ENCODE measurements around the gene CDC45.

The CDC45 gene

DNA sequence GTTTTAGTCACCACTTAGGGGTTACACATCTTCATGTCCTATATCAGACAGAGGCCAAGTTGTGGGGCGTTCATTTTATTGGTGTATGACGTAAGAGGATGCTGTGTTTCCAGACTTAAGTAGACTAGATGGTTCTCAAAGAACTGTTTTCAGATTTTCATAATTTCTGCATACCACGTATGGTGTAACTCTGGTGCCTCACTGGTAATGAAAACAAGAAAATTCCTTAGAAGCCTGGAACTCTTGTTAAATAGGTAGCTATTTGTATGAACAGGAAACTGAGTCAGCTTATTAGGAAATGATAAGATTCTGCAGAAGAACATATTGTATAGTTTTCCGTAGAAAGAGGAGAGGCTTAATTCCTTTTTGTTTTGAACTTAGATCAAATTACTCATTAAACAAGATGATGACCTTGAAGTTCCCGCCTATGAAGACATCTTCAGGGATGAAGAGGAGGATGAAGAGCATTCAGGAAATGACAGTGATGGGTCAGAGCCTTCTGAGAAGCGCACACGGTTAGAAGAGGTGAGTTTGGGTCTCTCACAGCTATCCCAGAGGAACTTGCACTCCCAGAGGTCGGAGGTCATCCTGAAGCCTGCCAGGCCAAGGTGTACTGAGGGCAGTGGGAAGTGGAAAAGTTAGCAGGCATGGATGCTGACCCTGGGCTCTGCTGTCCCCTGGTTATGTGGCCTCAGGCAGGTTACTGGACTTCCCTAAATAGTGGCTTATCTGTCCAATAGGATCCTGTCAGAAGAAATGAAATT is 3.9 kb downstream of the CDC45 start:
- peak; percentile 56 for DNase-seq (ENCODE audit: low read depth, low spot score)
- in situ Hi-C loops (cut with HindIII; ENCODE audit: low sequenced_read_pairs) = no loop called here
- no peak for TF ChIP-seq CTCF (IDR thresholded peaks at IDR 0.05; ENCODE audit: low read depth, low read length)
- no peak overlapping the region for H3K4me3 ChIP-seq (ENCODE audit: low read depth, low read length)

DNA sequence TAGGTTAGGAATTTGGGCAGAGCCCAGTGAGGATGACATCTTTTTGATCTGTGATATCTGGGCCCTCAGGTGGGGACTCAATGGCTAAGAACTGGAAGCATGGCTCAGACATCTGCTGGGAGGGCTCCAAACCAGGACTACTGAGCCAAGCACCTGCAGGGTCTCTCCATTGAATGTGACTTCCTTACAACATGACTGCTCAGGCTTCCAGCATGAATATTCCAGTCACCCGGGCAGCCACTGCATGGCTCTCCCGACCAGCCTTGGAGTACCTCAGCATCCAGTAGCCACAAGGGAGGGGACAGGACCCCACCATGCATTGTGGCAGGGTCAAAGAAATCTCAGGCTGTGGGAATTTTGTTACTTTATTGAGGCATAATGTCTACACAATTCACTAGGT is 8.6 kb downstream of the CDC45 start:
- in situ Hi-C loops (cut with HindIII; ENCODE audit: low sequenced_read_pairs) = no loop called here
- no peak overlapping the region for H3K4me3 ChIP-seq (ENCODE audit: low read depth, low read length)
- TF ChIP-seq CTCF (IDR thresholded peaks at IDR 0.05; ENCODE audit: low read depth, low read length) = no peak
- no peak for DNase-seq (ENCODE audit: low read depth, low spot score)

DNA sequence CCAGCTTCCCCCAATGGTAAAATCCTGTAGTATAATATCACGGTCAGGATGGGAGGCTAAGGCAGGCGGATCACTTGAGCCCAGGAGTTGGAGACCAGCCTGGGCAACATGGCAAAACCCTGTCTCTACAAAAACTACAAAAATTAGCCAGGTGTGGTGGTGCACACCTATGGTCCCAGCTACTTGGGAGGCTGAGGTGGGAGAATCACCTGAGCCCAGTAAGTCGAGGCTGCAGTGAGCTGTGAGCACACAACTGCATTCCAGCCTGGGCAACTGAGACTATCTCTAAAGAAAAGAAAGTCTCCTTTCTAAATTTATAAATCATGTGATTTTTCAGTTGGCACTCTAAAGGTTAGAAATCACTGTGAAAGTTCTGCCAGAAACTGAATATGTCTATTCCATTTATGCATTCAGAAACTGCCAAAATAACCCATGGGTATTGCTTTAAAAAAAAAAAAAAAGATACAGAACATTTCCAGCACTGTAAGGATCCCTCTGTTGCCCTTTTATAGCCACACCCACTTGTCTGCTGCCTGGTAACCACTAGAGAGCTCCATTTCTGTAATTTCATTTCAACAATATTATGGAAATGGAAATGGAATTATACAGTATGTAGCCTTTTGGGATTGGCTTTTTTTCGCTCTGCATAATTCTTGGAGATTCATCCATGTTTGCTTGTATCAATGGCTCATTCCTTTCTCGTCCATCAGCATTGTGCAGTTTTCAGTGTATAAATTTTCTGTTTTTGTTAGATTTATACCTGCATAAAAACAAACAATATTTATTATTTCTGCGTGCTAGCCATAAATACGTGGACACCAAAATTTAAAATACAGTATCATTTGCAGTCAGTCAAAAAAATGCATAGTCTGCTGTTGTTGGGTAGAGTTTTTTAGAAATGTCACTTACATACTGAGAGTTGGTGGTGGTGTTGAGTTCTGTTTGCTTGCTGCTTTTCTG is 9.4 kb downstream of the CDC45 start:
- no peak overlapping the region for H3K4me3 ChIP-seq (ENCODE audit: low read depth, low read length)
- in situ Hi-C loops (cut with HindIII; ENCODE audit: low sequenced_read_pairs) = no loop called here
- TF ChIP-seq CTCF (IDR thresholded peaks at IDR 0.05; ENCODE audit: low read depth, low read length) = peak; percentile 10
- DNase-seq (ENCODE audit: low read depth, low spot score) = no peak

DNA sequence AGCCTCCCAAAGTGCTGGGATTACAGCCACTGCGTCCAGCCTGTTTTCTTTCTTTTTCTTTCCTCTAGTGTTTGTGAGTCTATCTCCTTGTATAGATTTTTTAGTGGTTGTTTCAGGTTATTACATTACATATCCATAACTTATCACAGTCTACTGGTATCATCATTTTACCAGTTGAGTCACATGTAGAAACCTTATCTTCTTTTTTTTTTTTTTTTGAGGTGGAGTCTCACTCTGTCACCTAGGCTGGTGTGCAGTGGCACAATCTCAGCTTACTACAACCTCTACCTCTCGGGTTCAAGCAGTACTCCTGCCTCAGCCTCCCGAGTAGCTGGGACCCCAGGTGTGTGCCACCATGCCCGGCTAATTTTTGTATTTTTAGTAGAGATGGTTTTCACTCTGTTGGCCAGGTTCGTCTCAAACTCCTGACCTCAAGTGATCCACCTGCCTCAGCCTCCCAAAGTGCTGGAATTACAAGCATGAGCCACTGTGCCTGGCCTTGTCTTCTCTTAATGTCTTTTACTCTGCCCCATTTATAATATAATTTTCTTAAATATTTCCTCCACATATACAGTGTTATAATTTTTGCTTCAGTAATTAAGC is 11.0 kb downstream of the CDC45 start:
- DNase-seq (ENCODE audit: low read depth, low spot score) = no peak
- no peak overlapping the region for H3K4me3 ChIP-seq (ENCODE audit: low read depth, low read length)
- TF ChIP-seq CTCF (IDR thresholded peaks at IDR 0.05; ENCODE audit: low read depth, low read length) = no peak
- in situ Hi-C loops (cut with HindIII; ENCODE audit: low sequenced_read_pairs) = no loop called here

- no peak overlapping the region for H3K4me3 ChIP-seq (ENCODE audit: low read depth, low read length)
- DNase-seq (ENCODE audit: low read depth, low spot score) = no peak
- TF ChIP-seq CTCF (IDR thresholded peaks at IDR 0.05; ENCODE audit: low read depth, low read length) = no peak
- in situ Hi-C loops (cut with HindIII; ENCODE audit: low sequenced_read_pairs) = no loop called here
These were observed 12.9 kb downstream of the CDC45 start for GRCh38 chr22:19492504-19493174.

GRCh38 chr22:19494001-19494560 is 14.4 kb downstream of the CDC45 start:
- no peak for DNase-seq (ENCODE audit: low read depth, low spot score)
- no peak for TF ChIP-seq CTCF (IDR thresholded peaks at IDR 0.05; ENCODE audit: low read depth, low read length)
- in situ Hi-C loops (cut with HindIII; ENCODE audit: low sequenced_read_pairs) = no loop called here
- H3K4me3 ChIP-seq (ENCODE audit: low read depth, low read length) = no peak overlapping the region

All from astrocyte of the spinal cord (primary cell).